Activated CD8-positive, alpha-beta T cell treated with anti-CD3 and anti-CD28 coated beads for 36 hours (primary cell): ENCODE results near the gene TBL1X. TPM values are rescaled to one million over a fixed set of nuclear protein-coding genes. Genes with fewer than 3 reads are reported as not detected.

Experiments
- ATAC-seq: fragments of 200-7000 bp; cut with Tn5 transposase; one replicate; pipeline ENCODE4 v1.10.0; 2021; ENCODE audit warnings: mild to moderate bottlenecking, moderate library complexity
- CTCF ChIA-PET: fragments of 350-600 bp; sonication (Branson Sonifier 250); formaldehyde crosslinking; loops from one replicate; lab custom pipeline; 2021; ENCODE audit warnings: antibody characterized with exemption; lab: Charles Lee
- POLR2A ChIA-PET: fragments of 350-600 bp; sonication (Branson Sonifier 250); formaldehyde crosslinking; loops from one replicate; lab custom pipeline; 2021; ENCODE audit warnings: antibody characterized with exemption; lab: Charles Lee
- DNase-seq: peaks from one replicate; pipeline ENCODE4 v3.0.0-alpha.2; 2020
- H3K27ac Mint-ChIP-seq: one replicate; pipeline ENCODE4 v1.8.0; 2021; ENCODE audit warnings: mild to moderate bottlenecking, mixed read lengths
- H3K27me3 Mint-ChIP-seq: one replicate; pipeline ENCODE4 v1.8.0; 2021; ENCODE audit warnings: mixed read lengths
- H3K36me3 Mint-ChIP-seq: one replicate; pipeline ENCODE4 v1.8.0; 2021; ENCODE audit warnings: low read depth, mixed read lengths
- H3K4me1 Mint-ChIP-seq: one replicate; pipeline ENCODE4 v1.8.0; 2021; ENCODE audit warnings: low read depth, mixed read lengths
- H3K4me3 Mint-ChIP-seq: one replicate; pipeline ENCODE4 v1.8.0; 2021; ENCODE audit warnings: mild to moderate bottlenecking, moderate library complexity, mixed read lengths
- H3K9me3 Mint-ChIP-seq: one replicate; pipeline ENCODE4 v1.8.0; 2021; ENCODE audit warnings: mixed read lengths
- CTCF ChIP-seq: fragments of 200-600 bp; IDR thresholded peaks from one replicate; pipeline ENCODE4 v1.8.0; 2022; ENCODE audit warnings: antibody characterized with exemption, mild to moderate bottlenecking
- intact Hi-C: fragments of 100-400 bp; cut with micrococcal nuclease; formaldehyde crosslinking; loops from one replicate; pipeline ENCODE4 v1.10.0; 2022
- total RNA-seq, 2 experiments: library from RNA; stranded (reverse); gene quantifications; one replicate each; pipeline ENCODE4 v1.2.3, GENCODE V29; 2021

The TBL1X gene
- total RNA-seq, 2 experiments from 2014 or later = 28.9 to 32.0 TPM

GRCh38 chrX:9576059-9576458 lies 111.2 kb downstream of the TBL1X start:
- ATAC-seq = no peak

GRCh38 chrX:9577555-9577954 lies 112.7 kb downstream of the TBL1X start:
- TF ChIP-seq CTCF = no peak
- DNase-seq (no peak), ATAC-seq (no peak)
- Mint-ChIP-seq H3K36me3 (peaks cover 4% of the 10 kb centered on the region), H3K9me3 (no peaks in the 10 kb centered on the region), H3K27me3 (no peaks in the 10 kb centered on the region), H3K27ac (no peak overlapping the region), H3K4me3 (no peak overlapping the region), H3K4me1 (peaks cover 20% of the 10 kb centered on the region)
- ChIA-PET POLR2A (no interaction called here), CTCF (no interaction called here)
- intact Hi-C loops = no loop called here

More at GRCh38 chrX:9576059-9576458, 111.2 kb downstream of the TBL1X start:
- DNase-seq = no peak
- ChIA-PET POLR2A (no interaction called here), CTCF (no interaction called here)
- no peak overlapping the region for H3K27ac Mint-ChIP-seq
- H3K27me3 Mint-ChIP-seq = no peaks in the 10 kb centered on the region
- intact Hi-C loops = no loop called here
- H3K9me3 Mint-ChIP-seq = no peaks in the 10 kb centered on the region
- no peak for TF ChIP-seq CTCF
- H3K36me3 Mint-ChIP-seq = peaks cover 4% of the 10 kb centered on the region
- peaks cover 24% of the 10 kb centered on the region for H3K4me1 Mint-ChIP-seq
- H3K4me3 Mint-ChIP-seq = no peak overlapping the region

GRCh38 chrX:9578083-9578779 lies 113.4 kb downstream of the TBL1X start:
- H3K27ac Mint-ChIP-seq = no peak overlapping the region
- no peak for TF ChIP-seq CTCF
- DNase-seq (no peak), ATAC-seq (no peak)
- H3K36me3 Mint-ChIP-seq = peaks cover 4% of the 10 kb centered on the region
- CTCF ChIA-PET = no interaction called here
- H3K4me3 Mint-ChIP-seq = no peak overlapping the region
- POLR2A ChIA-PET = no interaction called here
- peaks cover 17% of the 10 kb centered on the region for H3K4me1 Mint-ChIP-seq
- H3K9me3 Mint-ChIP-seq = no peaks in the 10 kb centered on the region
- intact Hi-C loops = no loop called here
- H3K27me3 Mint-ChIP-seq = no peaks in the 10 kb centered on the region

GRCh38 chrX:9581771-9582385 lies 117.0 kb downstream of the TBL1X start:
- CTCF ChIA-PET = no interaction called here
- no peaks in the 10 kb centered on the region for H3K27me3 Mint-ChIP-seq
- intact Hi-C loops = no loop called here
- no peak for TF ChIP-seq CTCF
- POLR2A ChIA-PET = interaction anchor here (0.5 kb wide), 1 partner anchor 46 kb away, joined by 4 read pairs; no protein-coding TSS in a partner anchor
- ATAC-seq = no peak
- peaks cover 42% of the 10 kb centered on the region for H3K4me1 Mint-ChIP-seq
- no peak overlapping the region for H3K4me3 Mint-ChIP-seq
- no peak overlapping the region for H3K27ac Mint-ChIP-seq
- no peaks in the 10 kb centered on the region for H3K9me3 Mint-ChIP-seq
- no peak for DNase-seq
- peaks cover 3% of the 10 kb centered on the region for H3K36me3 Mint-ChIP-seq

- ATAC-seq (no peak), DNase-seq (no peak)
- H3K4me1 Mint-ChIP-seq = peaks cover 45% of the 10 kb centered on the region
- intact Hi-C loops = no loop called here
- TF ChIP-seq CTCF = no peak
- H3K36me3 Mint-ChIP-seq = no peaks in the 10 kb centered on the region
- H3K27ac Mint-ChIP-seq = no peak overlapping the region
- no peaks in the 10 kb centered on the region for H3K27me3 Mint-ChIP-seq
- ChIA-PET CTCF (no interaction called here), POLR2A (no interaction called here)
- H3K9me3 Mint-ChIP-seq = no peaks in the 10 kb centered on the region
- no peak overlapping the region for H3K4me3 Mint-ChIP-seq
These were observed 118.1 kb downstream of the TBL1X start for GRCh38 chrX:9582956-9583355.
